ENCODE measurements around the gene GABRA4.

Gene GABRA4

DNA sequence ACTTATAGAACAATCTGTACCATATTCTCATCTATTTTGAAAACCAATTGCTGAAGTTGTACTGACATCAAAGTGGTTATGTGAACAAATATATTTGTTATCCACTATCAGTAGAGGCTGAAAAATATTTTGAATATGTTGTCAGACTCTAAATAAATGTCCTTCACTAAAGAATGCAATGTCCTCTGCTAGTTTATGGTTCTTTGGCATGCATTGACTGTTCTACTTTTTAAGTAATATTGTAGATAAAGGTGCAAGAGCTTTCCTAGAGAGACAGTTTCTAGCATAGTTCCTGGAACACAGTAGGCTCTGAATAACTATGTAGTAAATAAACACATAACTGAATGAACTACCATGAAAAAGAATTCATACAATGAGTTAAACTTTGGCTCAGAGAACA, 66.2 kb downstream of the GABRA4 start:
- no peak for DNase-seq (ENCODE audit: low spot score)

GRCh38 chr4:46924789-46925529, 68.4 kb downstream of the GABRA4 start:
- DNase-seq (ENCODE audit: low spot score), result no peak

- no peak for DNase-seq (ENCODE audit: low spot score)
Measured at GRCh38 chr4:46922205-46922604, 71.2 kb downstream of the GABRA4 start.

DNA sequence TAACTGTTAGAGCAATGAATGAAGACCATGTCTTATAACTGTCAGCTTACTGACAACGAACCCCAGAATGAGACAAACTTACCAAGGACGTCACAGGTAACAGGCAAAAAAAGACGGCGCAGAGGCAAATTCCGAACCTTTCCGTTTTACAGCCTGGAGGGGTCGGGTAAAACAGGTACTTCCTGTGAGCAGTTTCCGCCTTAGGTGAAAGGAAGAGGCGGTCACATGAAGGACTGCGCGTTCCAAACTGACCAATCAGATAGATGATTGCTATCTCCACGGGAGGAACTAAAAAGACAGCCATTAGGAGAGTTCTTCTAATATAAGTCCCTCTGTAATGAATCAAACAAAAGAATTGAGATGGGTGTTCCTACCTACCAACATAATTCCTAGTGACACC, 84.3 kb downstream of the GABRA4 start, which contains the start of gene COX7B2:
TSS of gene COX7B2 (minus strand) at position 168 of the 400 bp plus-strand sequence. CDS start 174,053 bp downstream, outside the sequence.
- DNase-seq (ENCODE audit: low spot score), result no peak

DNA sequence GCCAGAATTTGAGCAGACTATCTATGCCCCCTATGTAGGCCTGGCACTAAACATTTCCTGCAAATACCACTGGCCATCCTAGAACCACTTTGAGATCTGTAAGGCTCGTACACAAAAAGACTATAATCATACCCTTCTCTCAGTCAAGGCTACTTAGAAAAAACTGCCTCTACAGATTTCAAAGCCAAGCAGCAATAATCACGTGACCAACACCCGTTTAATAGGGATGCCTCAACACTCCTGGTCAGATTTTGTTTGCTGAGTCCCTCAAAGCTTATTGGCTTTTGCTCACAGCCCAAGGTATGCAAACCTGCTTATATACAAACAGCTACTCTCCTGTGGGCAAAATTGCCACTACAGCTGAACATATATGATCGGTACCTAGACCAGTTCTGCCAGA, 85.2 kb downstream of the GABRA4 start:
- DNase-seq (ENCODE audit: low spot score), result no peak

DNA sequence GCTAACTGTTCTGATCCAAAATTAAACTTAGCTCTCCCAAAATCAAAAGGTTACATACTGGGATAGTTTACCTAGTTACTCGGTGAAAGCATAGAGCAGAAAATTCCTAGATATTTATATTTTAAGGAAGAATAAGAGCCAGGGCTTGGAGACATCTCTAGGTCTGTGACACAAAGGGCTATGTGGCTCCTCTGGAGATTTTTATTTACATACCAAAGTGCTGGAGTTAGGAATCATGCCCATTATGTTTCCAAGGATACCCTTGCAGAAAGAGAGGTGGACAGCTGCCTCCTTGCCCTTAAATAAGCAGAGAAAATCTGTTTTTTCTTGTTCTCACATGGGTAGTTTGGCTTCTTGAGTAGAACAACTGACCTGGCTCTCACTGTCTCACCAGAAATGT, 93.3 kb downstream of the GABRA4 start:
- no peak for DNase-seq (ENCODE audit: low spot score)

- no peak for DNase-seq (ENCODE audit: low spot score)
Measured at GRCh38 chr4:46894826-46895225, 98.6 kb downstream of the GABRA4 start.

DNA sequence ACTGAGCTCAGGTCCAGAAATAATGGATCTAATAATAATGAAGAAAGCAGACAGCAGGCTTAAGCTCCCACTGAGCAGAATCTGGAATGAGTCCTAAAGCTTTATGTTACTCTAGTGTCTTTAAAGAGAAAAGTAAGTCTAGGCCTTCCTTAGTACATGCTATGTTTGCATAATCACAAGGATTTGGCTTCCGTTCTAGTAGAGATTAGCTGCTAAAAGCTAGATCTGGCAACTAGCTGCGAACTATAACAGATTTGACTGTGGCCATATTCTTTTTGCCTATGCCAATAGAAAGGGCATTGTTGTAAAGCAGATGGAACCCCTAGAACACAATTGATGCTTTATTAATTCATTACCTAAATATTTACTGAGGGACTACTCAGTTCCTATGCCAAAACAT, 103.3 kb downstream of the GABRA4 start:
- no peak for DNase-seq (ENCODE audit: low spot score)

DNA sequence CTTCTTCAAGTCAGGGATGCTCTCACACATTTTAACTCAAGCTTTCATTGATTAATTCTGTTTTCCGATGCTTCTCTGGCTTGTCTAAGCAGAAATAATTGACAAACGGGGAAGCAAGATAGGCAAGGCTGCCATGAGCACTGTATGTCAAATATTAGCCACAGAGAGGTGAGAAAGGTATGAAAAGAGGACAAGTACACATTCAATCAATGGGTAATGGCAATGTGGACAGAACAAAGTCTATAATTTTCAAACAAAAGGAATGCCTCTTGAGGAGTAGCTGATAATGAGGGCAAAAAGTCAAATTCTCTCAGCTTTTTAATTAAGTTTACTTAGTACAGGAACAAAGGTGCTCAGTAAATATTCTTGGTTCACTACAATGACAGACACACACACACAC, 104.0 kb downstream of the GABRA4 start:
- DNase-seq (ENCODE audit: low spot score), result no peak

GRCh38 chr4:46886711-46887110, 106.7 kb downstream of the GABRA4 start:
- DNase-seq (ENCODE audit: low spot score), result no peak

DNA sequence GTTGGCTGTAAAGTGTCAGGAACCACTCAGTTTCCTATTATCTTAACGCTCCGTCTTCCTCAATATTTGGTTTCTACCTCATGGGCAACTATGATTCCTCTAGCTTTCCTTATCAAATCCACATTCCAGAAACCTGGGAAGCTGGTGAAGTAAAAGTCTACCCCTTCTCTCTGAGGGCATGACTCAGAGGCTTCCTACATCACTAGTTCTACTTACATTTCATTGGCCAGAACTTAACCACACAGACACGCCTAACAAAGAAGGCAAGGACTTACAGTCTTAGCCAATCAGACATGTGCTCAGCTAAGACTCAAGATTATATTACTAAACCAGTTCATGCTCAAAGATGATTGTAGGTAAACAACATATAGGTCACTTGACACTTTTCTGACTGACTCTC, 114.7 kb downstream of the GABRA4 start:
- DNase-seq (ENCODE audit: low spot score), result no peak

DNA sequence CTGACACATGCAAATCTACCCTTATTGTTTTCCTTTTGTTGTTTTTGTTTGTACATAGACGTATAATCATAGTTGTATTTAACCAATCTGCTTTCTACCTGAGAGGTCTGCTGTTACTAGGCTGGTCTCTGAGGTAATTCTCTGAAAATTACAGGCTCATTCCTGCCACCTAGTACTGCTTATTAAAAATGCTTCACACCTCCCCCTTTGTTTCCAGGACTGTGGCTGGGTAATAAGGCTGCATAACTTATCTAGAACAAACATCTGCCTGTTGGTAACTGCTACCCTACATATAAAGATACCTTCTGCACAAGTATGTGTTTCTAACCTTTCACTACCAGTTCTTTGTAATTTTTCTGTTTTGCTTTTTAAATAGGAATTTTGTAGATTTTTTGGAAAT, 118.6 kb downstream of the GABRA4 start:
- DNase-seq (ENCODE audit: low spot score), result no peak

GRCh38 chr4:46870411-46870810, 123.0 kb downstream of the GABRA4 start:
- DNase-seq (ENCODE audit: low spot score), result no peak
